ENCODE measurements around the gene KMT2C. TPM values are rescaled to one million over a fixed set of nuclear protein-coding genes. Genes with fewer than 3 reads are reported as not detected.

The KMT2C gene
- total and polyA plus RNA-seq, 2 of the 13 experiments (the other 11 are each of a cell fraction or from before 2014, with no cell fraction given): 7.1 to 14.4 TPM

DNA sequence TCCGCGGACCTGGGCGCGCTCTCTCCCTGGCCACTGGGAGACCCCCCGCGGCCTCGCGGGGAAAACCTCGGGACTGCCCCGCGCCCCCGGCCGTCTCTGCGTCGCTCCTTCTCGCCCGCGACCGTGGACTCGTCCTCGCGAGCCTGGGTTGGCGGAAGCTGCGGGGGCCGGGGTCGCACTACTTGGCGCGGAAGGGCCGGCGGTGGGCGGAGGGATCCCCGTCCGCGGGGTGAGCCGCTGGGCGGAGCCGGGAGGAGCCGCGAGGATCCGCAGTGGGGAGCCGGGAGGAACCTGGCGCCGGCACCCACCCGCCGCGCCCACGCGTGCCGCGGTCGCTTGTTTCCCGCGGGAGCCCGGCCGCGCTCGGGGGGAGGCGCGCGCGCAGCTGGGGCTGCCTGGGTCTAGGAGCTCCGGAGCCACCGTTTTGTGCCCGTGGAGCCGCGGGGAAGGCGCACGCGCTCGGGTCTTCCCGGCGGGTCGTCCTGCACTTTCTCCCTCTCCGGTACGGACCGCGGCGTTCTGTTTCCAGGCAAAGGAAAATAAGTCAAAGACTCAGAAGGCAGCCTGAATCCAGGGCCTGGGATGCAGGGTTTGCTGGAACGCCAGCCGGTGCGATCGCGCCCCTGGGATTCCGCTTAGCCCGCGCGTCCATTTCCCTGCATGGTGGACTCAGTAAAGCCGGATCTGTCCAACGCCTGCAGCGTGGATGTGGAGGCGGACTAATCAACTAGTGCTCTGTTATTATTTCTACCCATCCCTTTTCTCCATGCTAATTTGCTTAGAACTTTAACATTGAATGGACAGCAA is 28.7 kb upstream of the KMT2C start (continued):
- TF ChIP-seq, protein P1, sequence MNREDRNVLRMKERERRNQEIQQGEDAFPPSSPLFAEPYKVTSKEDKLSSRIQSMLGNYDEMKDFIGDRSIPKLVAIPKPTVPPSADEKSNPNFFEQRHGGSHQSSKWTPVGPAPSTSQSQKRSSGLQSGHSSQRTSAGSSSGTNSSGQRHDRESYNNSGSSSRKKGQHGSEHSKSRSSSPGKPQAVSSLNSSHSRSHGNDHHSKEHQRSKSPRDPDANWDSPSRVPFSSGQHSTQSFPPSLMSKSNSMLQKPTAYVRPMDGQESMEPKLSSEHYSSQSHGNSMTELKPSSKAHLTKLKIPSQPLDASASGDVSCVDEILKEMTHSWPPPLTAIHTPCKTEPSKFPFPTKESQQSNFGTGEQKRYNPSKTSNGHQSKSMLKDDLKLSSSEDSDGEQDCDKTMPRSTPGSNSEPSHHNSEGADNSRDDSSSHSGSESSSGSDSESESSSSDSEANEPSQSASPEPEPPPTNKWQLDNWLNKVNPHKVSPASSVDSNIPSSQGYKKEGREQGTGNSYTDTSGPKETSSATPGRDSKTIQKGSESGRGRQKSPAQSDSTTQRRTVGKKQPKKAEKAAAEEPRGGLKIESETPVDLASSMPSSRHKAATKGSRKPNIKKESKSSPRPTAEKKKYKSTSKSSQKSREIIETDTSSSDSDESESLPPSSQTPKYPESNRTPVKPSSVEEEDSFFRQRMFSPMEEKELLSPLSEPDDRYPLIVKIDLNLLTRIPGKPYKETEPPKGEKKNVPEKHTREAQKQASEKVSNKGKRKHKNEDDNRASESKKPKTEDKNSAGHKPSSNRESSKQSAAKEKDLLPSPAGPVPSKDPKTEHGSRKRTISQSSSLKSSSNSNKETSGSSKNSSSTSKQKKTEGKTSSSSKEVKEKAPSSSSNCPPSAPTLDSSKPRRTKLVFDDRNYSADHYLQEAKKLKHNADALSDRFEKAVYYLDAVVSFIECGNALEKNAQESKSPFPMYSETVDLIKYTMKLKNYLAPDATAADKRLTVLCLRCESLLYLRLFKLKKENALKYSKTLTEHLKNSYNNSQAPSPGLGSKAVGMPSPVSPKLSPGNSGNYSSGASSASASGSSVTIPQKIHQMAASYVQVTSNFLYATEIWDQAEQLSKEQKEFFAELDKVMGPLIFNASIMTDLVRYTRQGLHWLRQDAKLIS (CRISPR knock-in tag; IDR thresholded peaks at IDR 0.05): no peak
- TF ChIP-seq ZNF780A (CRISPR knock-in tag; IDR thresholded peaks at IDR 0.05): no peak
- TF ChIP-seq ZNF354B (CRISPR knock-in tag; IDR thresholded peaks at IDR 0.05): no peak
- TF ChIP-seq HNF4A (CRISPR knock-in tag; IDR thresholded peaks at IDR 0.05): no peak
- TF ChIP-seq KLF11 (CRISPR knock-in tag; IDR thresholded peaks at IDR 0.05): no peak
- TF ChIP-seq, protein P2, sequence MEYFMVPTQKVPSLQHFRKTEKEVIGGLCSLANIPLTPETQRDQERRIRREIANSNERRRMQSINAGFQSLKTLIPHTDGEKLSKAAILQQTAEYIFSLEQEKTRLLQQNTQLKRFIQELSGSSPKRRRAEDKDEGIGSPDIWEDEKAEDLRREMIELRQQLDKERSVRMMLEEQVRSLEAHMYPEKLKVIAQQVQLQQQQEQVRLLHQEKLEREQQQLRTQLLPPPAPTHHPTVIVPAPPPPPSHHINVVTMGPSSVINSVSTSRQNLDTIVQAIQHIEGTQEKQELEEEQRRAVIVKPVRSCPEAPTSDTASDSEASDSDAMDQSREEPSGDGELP (IDR thresholded peaks at IDR 0.05; ENCODE audit: borderline replicate concordance, low read depth): no peak
- peak; percentile 38; the same call in 1 of the 2 replicates for TF ChIP-seq ZNF329 (CRISPR knock-in tag; IDR thresholded peaks at IDR 0.05; ENCODE audit: low read depth)
- TF ChIP-seq ZFP90 (CRISPR knock-in tag; IDR thresholded peaks at IDR 0.05; ENCODE audit: borderline replicate concordance): peak; percentile 77; the same call in 1 of the 2 replicates
- TF ChIP-seq ZNF136 (CRISPR knock-in tag; IDR thresholded peaks at IDR 0.05; ENCODE audit: low read depth): no peak
- TF ChIP-seq CREM (IDR thresholded peaks at IDR 0.05): no peak
- TF ChIP-seq CREM (CRISPR knock-in tag; IDR thresholded peaks at IDR 0.05): no peak
- no peak; the same call in 1 of the 2 replicates for TF ChIP-seq ZNF460 (CRISPR knock-in tag; IDR thresholded peaks at IDR 0.05; ENCODE audit: borderline replicate concordance)
- no peak for TF ChIP-seq STAG1 (CRISPR knock-in tag; IDR thresholded peaks at IDR 0.05)
- TF ChIP-seq, protein P3, sequence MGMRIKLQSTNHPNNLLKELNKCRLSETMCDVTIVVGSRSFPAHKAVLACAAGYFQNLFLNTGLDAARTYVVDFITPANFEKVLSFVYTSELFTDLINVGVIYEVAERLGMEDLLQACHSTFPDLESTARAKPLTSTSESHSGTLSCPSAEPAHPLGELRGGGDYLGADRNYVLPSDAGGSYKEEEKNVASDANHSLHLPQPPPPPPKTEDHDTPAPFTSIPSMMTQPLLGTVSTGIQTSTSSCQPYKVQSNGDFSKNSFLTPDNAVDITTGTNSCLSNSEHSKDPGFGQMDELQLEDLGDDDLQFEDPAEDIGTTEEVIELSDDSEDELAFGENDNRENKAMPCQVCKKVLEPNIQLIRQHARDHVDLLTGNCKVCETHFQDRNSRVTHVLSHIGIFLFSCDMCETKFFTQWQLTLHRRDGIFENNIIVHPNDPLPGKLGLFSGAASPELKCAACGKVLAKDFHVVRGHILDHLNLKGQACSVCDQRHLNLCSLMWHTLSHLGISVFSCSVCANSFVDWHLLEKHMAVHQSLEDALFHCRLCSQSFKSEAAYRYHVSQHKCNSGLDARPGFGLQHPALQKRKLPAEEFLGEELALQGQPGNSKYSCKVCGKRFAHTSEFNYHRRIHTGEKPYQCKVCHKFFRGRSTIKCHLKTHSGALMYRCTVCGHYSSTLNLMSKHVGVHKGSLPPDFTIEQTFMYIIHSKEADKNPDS (CRISPR knock-in tag; IDR thresholded peaks at IDR 0.05): no peak
- no peak for TF ChIP-seq NFRKB (IDR thresholded peaks at IDR 0.05)
- TF ChIP-seq, protein P4, sequence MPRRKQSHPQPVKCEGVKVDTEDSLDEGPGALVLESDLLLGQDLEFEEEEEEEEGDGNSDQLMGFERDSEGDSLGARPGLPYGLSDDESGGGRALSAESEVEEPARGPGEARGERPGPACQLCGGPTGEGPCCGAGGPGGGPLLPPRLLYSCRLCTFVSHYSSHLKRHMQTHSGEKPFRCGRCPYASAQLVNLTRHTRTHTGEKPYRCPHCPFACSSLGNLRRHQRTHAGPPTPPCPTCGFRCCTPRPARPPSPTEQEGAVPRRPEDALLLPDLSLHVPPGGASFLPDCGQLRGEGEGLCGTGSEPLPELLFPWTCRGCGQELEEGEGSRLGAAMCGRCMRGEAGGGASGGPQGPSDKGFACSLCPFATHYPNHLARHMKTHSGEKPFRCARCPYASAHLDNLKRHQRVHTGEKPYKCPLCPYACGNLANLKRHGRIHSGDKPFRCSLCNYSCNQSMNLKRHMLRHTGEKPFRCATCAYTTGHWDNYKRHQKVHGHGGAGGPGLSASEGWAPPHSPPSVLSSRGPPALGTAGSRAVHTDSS (CRISPR knock-in tag; conservative IDR thresholded peaks at IDR 0.05): peak; percentile 53; the same call in 1 of the 2 replicates
- no peak for TF ChIP-seq ZKSCAN8 (CRISPR knock-in tag; IDR thresholded peaks at IDR 0.05; ENCODE audit: borderline replicate concordance)
- TF ChIP-seq ZNF891 (CRISPR knock-in tag; IDR thresholded peaks at IDR 0.05): 0 out of 2 replicates have a peak, but pooled peaks have one; percentile 24
- TF ChIP-seq ZNF34 (CRISPR knock-in tag; IDR thresholded peaks at IDR 0.05; ENCODE audit: borderline replicate concordance): no peak
- no peak for TF ChIP-seq NFE2L2 (IDR thresholded peaks at IDR 0.05; ENCODE audit: low read length)
- TF ChIP-seq, protein P5, sequence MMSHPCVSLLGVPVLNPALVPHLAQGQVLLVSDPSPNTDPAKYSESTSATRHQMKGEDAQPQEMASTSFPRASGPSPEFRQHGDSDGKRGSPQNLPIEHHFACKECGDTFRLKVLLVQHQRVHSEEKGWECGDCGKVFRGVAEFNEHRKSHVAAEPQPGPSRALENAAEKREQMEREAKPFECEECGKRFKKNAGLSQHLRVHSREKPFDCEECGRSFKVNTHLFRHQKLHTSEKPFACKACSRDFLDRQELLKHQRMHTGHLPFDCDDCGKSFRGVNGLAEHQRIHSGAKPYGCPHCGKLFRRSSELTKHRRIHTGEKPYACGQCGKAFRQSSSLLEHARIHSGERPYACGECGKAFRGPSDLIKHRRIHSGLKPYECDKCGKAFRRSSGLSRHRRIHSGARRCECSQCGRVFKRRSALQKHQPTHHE (CRISPR knock-in tag; IDR thresholded peaks at IDR 0.05; ENCODE audit: borderline replicate concordance): peak; percentile 47; the same call in 1 of the 2 replicates
